HL-60 (cell line): ENCODE data around the gene GORASP1.

Experiments used
- DNase-seq, 2 experiments: peaks; one replicate each; pipeline ENCODE4 v3.0.0-alpha.2; 2010 to 2020; ENCODE audit warnings: low read depth in 1 of 2, low spot score in 1 of 2
- H3K27ac ChIP-seq: fragments of 250-450 bp; sonication (Bioruptor Pico); replicated peaks from 2 replicates; pipeline ENCODE4 v1.5.1; 2020; ENCODE audit warnings: mild to moderate bottlenecking, moderate library complexity
- H3K27me3 ChIP-seq: fragments of 250-450 bp; sonication (Bioruptor Pico); 2 replicates; pipeline ENCODE4 v1.5.1; 2021; ENCODE audit warnings: mild to moderate bottlenecking, moderate library complexity; ENCODE audit not compliant: insufficient read depth, poor library complexity, severe bottlenecking
- H3K4me3 ChIP-seq: replicated peaks from 2 replicates; pipeline ENCODE4 v1.5.1; 2011; ENCODE audit warnings: mild to moderate bottlenecking, control low read depth, low read length; ENCODE audit not compliant: insufficient read depth
- CTCF ChIP-seq: IDR thresholded peaks from one replicate; pipeline ENCODE4 v1.5.1; 2011; ENCODE audit warnings: low read length, control low read depth, inconsistent platforms; ENCODE audit not compliant: insufficient read depth
- GABPA ChIP-seq: IDR thresholded peaks from 2 replicates; pipeline ENCODE4 v1.6.1; 2012; ENCODE audit warnings: low read depth
- POLR2AphosphoS5 ChIP-seq: IDR thresholded peaks from 2 replicates; pipeline ENCODE4 v1.6.1; 2012; ENCODE audit warnings: low read depth
- REST ChIP-seq: IDR thresholded peaks from 2 replicates; pipeline ENCODE4 v1.6.1; 2012; ENCODE audit warnings: low read depth; ENCODE audit not compliant: insufficient replicate concordance
- SPI1 ChIP-seq: IDR thresholded peaks from 2 replicates; pipeline ENCODE4 v1.6.1; 2012; ENCODE audit warnings: low read depth, mild to moderate bottlenecking, borderline replicate concordance

The GORASP1 gene

GRCh38 chr3:39132096-39133092 lies 25.0 kb upstream of the GORASP1 start:
- TF ChIP-seq SPI1 (no peak), POLR2AphosphoS5 (no peak), CTCF (no peak), GABPA (no peak), REST (no peak)
- Histone ChIP-seq H3K27ac (no peak overlapping the region), H3K4me3 (no peak overlapping the region), H3K27me3 (no peaks in the 10 kb centered on the region)
- no peak for DNase-seq

- Histone ChIP-seq H3K4me3 (no peak overlapping the region), H3K27me3 (no peaks in the 10 kb centered on the region), H3K27ac (no peak overlapping the region)
- no peak for DNase-seq
- TF ChIP-seq REST, result no peak
Measured at GRCh38 chr3:39130693-39131265, 23.4 kb upstream of the GORASP1 start.

- no peak for DNase-seq
- Histone ChIP-seq H3K27ac (no peak overlapping the region), H3K4me3 (no peak overlapping the region), H3K27me3 (no peaks in the 10 kb centered on the region)
- TF ChIP-seq CTCF (no peak), SPI1 (no peak), GABPA (no peak), REST (no peak)
Measured at GRCh38 chr3:39130026-39130425, 22.6 kb upstream of the GORASP1 start.
